ENCODE results near the gene LRCH1. TPM values are rescaled to one million over a fixed set of nuclear protein-coding genes. Genes with fewer than 3 reads are reported as not detected.

Gene LRCH1
- total and polyA plus RNA-seq, 2 of the 4 experiments (the other 2 are of a cell fraction) = 7.0 to 8.8 TPM

- H3K18ac ChIP-seq (ENCODE audit: low read depth, low read length) = no peak overlapping the region
- DNase-seq (no peak), ATAC-seq (ENCODE audit: low read depth) (no peak)
- no peak overlapping the region for H3K56ac ChIP-seq (ENCODE audit: extremely low read depth, insufficient read depth, low read length)
- POLR2A ChIA-PET (ENCODE audit: unreplicated experiment) = no interaction called here
- no peak overlapping the region for H2AK5ac ChIP-seq (ENCODE audit: low read depth, low read length)
- no peaks in the 10 kb centered on the region for H3K9me3 ChIP-seq (ENCODE audit: control insufficient read depth, insufficient read depth, low read length)
- no peaks in the 10 kb centered on the region for H3K27me3 ChIP-seq (ENCODE audit: control insufficient read depth, insufficient read depth, low read length)
- no peak overlapping the region for H3K14ac ChIP-seq (replicated peaks; ENCODE audit: low read depth, low read length)
- H3K27ac ChIP-seq (ENCODE audit: insufficient read depth, low read length) = no peak overlapping the region
- H3K4me1 ChIP-seq (ENCODE audit: control insufficient read depth, insufficient read depth, low read length) = peaks cover 1% of the 10 kb centered on the region; the same call in 1 of the 2 replicates
- H4K91ac ChIP-seq (ENCODE audit: insufficient read depth, low read depth, low read length) = no peak overlapping the region
- WGBS, 2 experiments (ENCODE audit: extremely low coverage in 2 of 2, insufficient read length in 1 of 2) = no CpG with 5 or more reads among the region's 3 CpGs
- H3K9ac ChIP-seq (ENCODE audit: low read depth, low read length) = no peak overlapping the region
- intact Hi-C loops (cut with micrococcal nuclease) = no loop called here
- no peak overlapping the region for H4K5ac ChIP-seq (ENCODE audit: low read depth, low read length)
- H3K36me3 ChIP-seq (ENCODE audit: control insufficient read depth, insufficient read depth, low read length) = peaks cover 20% of the 10 kb centered on the region
- H2BK120ac ChIP-seq (ENCODE audit: low read depth, low read length) = no peak overlapping the region
- H2BK5ac ChIP-seq (ENCODE audit: low read depth, low read length, poor library complexity, severe bottlenecking) = no peak overlapping the region
- H2BK15ac ChIP-seq (ENCODE audit: low read depth, low read length) = no peak overlapping the region
- no TSS peak for BruUV-seq (replicated peaks)
- in situ Hi-C loops (cut with MboI; ENCODE audit: low sequenced_read_pairs) = no loop called here
- H3K4me2 ChIP-seq (ENCODE audit: low read depth, low read length) = no peak overlapping the region
- H3K4me3 ChIP-seq (ENCODE audit: insufficient read depth, low read depth, low read length) = no peak overlapping the region
- no peak overlapping the region for H2BK20ac ChIP-seq (ENCODE audit: low read depth, low read length)
- H4K8ac ChIP-seq (ENCODE audit: low read depth in 2 of 2, low read length in 2 of 2) = no peak overlapping the region
- no peak overlapping the region for H2AK9ac ChIP-seq (replicated peaks; ENCODE audit: low read depth, low read length, poor library complexity)
- TF ChIP-seq NFE2L2 (IDR thresholded peaks at IDR 0.05; ENCODE audit: low read depth, low read length) = no peak
- no peak for TF ChIP-seq CHD1 (IDR thresholded peaks at IDR 0.05; ENCODE audit: low read depth, low read length)
- no peak for TF ChIP-seq USF2 (IDR thresholded peaks at IDR 0.05; ENCODE audit: low read depth, low read length)
- no peak for TF ChIP-seq FOS (IDR thresholded peaks at IDR 0.05; ENCODE audit: low read depth, low read length)
- no peak for TF ChIP-seq RCOR1 (IDR thresholded peaks at IDR 0.05; ENCODE audit: insufficient replicate concordance, low read length)
- no peak overlapping the region for H3K23ac ChIP-seq (ENCODE audit: low read depth, low read length)
- no peak overlapping the region for H3K4ac ChIP-seq (ENCODE audit: low read depth, low read length)
- dilution Hi-C loops (cut with HindIII; ENCODE audit: low sequenced_read_pairs, unreplicated experiment) = no loop called here
- H3K79me1 ChIP-seq (ENCODE audit: low read depth in 1 of 2, low read length in 2 of 2) = peaks cover 4 to 12% of the 10 kb centered on the region in 2 experiments; a peak in 3 of 4 replicates
- H4K20me1 ChIP-seq (ENCODE audit: insufficient read depth, low read length) = no peaks in the 10 kb centered on the region; the same call in 1 of the 2 replicates
- H2AFZ ChIP-seq (replicated peaks; ENCODE audit: low read length, poor library complexity) = no peak overlapping the region
- CTCF ChIA-PET = no interaction called here
- no peaks in the 10 kb centered on the region for H3K9me1 ChIP-seq (ENCODE audit: insufficient read depth, low read length)
Measured at GRCh38 chr13:46783504-46783903, 230.5 kb downstream of the LRCH1 start.
